ENCODE measurements around the gene CD99L2.

- no peak for TF ChIP-seq MAX (IDR thresholded peaks at IDR 0.05)
- TF ChIP-seq NANOG (IDR thresholded peaks at IDR 0.05; ENCODE audit: insufficient read depth, low read depth, low read length, poor library complexity, severe bottlenecking): no peak
- TF ChIP-seq NRF1 (IDR thresholded peaks at IDR 0.05; ENCODE audit: low read depth, low read length): no peak
- TF ChIP-seq E2F6 (IDR thresholded peaks at IDR 0.05): no peak
- TF ChIP-seq CTCF (IDR thresholded peaks at IDR 0.05; ENCODE audit: control extremely low read depth in 1 of 3, insufficient read depth in 1 of 3, low read depth in 1 of 3, low read length in 3 of 3): no peak
- TF ChIP-seq POLR2AphosphoS5 (IDR thresholded peaks at IDR 0.05; ENCODE audit: low read depth, low read length): no peak
- no peak for TF ChIP-seq YY1 (IDR thresholded peaks at IDR 0.05; ENCODE audit: low read depth, low read length)
- TF ChIP-seq USF2 (IDR thresholded peaks at IDR 0.05; ENCODE audit: low read length): no peak
- TF ChIP-seq FOSL1 (IDR thresholded peaks at IDR 0.05; ENCODE audit: insufficient read depth, low read depth, low read length): no peak
Observed at GRCh38 chrX:150926791-150927190, 28.3 kb upstream of the CD99L2 start.
